Testis (tissue), 3 donors: Measurements from ENCODE around the gene SYNGR1. TPM values are rescaled to one million over a fixed set of nuclear protein-coding genes. Genes with fewer than 3 reads are reported as not detected.

Source experiments
- DNase-seq: peaks from one replicate; pipeline ENCODE4 v3.0.0-alpha.2; 2019
- H3K27ac ChIP-seq, 2 donors: fragments of 200-600 bp; sonication (generic); one replicate each; pipeline ENCODE4 v1.5.1; 2019
- H3K27me3 ChIP-seq: fragments of 200-600 bp; sonication (generic); one replicate; pipeline ENCODE4 v1.5.1; 2019
- H3K36me3 ChIP-seq: fragments of 200-600 bp; sonication (generic); one replicate; pipeline ENCODE4 v1.5.1; 2017; ENCODE audit warnings: low read depth; ENCODE audit errors: missing control alignments
- H3K4me1 ChIP-seq: fragments of 200-600 bp; sonication (generic); one replicate; pipeline ENCODE4 v1.5.1; 2019
- H3K4me3 ChIP-seq, 2 donors: fragments of 200-600 bp; sonication (generic); one replicate each; pipeline ENCODE4 v1.5.1; 2017 to 2019
- H3K9me3 ChIP-seq: fragments of 200-600 bp; sonication (generic); one replicate; pipeline ENCODE4 v1.5.1; 2017
- CTCF ChIP-seq, 3 experiments: fragments of 450-650 bp in 2 of 3; fragments of 200-600 bp in 1 of 3; sonication (generic) in 1 of 3; IDR thresholded peaks; one replicate each; pipeline ENCODE4 v1.5.1; 2016 to 2019; ENCODE audit warnings: antibody characterized with exemption in 3 of 3, mild to moderate bottlenecking in 2 of 3, moderate library complexity in 1 of 3
- POLR2A ChIP-seq: fragments of 450-650 bp; IDR thresholded peaks from one replicate; pipeline ENCODE4 v1.6.1; 2017; ENCODE audit warnings: antibody characterized with exemption, mild to moderate bottlenecking, moderate library complexity
- WGBS, 2 donors: methylation state at CpG; one replicate each; pipeline ENCODE4 v1.1.5; 2018; 5-methylcytosine and 5-hydroxymethylcytosine counted together
- intact Hi-C: fragments of 100-400 bp; cut with DNase I; formaldehyde crosslinking; loops from one replicate; pipeline ENCODE4 v1.15.1; 2023; ENCODE audit warnings: low total_unique reads
- polyA plus RNA-seq: library from polyadenylated mRNA; stranded (reverse); fragments of 350-450 nt; fragmentation: Illumina TruSeq; extraction: RNeasy Lipid Tissue Mini Kit (QIAGEN cat#74804); gene quantifications from one replicate; pipeline ENCODE4 v1.2.3, GENCODE V29; 2014; ENCODE audit warnings: low read depth, low replicate concordance; ENCODE audit not compliant: insufficient read depth
- total RNA-seq, 2 donors: library from RNA; depleted of rRNA; stranded (reverse); fragments of >200 nt; gene quantifications; one replicate each; pipeline ENCODE4 v1.2.3, GENCODE V29; 2016

SYNGR1 gene
- total and polyA plus RNA-seq, 3 donors from 2014 or later, result 20.4 to 46.8 (median 32.5) TPM

GRCh38 chr22:39308614-39309363 lies 41.0 kb upstream of the SYNGR1 start:
- intact Hi-C loops, result no loop called here

GRCh38 chr22:39309364-39309861 lies 40.4 kb upstream of the SYNGR1 start:
- intact Hi-C loops, result no loop called here
- H3K4me1 ChIP-seq, result peaks cover 16% of the 10 kb centered on the region
- peak overlapping the region in 1 of 2 donors; percentile 41 for H3K27ac ChIP-seq
- H3K36me3 ChIP-seq, result no peaks in the 10 kb centered on the region
- WGBS, 2 donors, result 88 to 94% methylated on average over 8 to 18 of the region's 18 CpGs
- H3K27me3 ChIP-seq, result no peaks in the 10 kb centered on the region
- no peaks in the 10 kb centered on the region for H3K9me3 ChIP-seq
- H3K4me3 ChIP-seq, result no peak overlapping the region
- no peak for TF ChIP-seq POLR2A
- no peak for TF ChIP-seq CTCF (IDR thresholded peaks at IDR 0.05)
- no peak for DNase-seq

More at GRCh38 chr22:39308614-39309363, 41.0 kb upstream of the SYNGR1 start:
- peaks cover 10% of the 10 kb centered on the region for H3K4me1 ChIP-seq
- no peak overlapping the region for H3K4me3 ChIP-seq
- H3K9me3 ChIP-seq, result no peaks in the 10 kb centered on the region
- H3K27ac ChIP-seq, result peak overlapping the region in 1 of 2 donors; percentile 41
- no peaks in the 10 kb centered on the region for H3K27me3 ChIP-seq
- WGBS, 2 donors, result 53 to 76% methylated on average over 24 of the region's 24 CpGs
- no peak for DNase-seq
- TF ChIP-seq CTCF (IDR thresholded peaks at IDR 0.05) (no peak), POLR2A (no peak)
- no peaks in the 10 kb centered on the region for H3K36me3 ChIP-seq

GRCh38 chr22:39309881-39310714 lies 39.7 kb upstream of the SYNGR1 start:
- intact Hi-C loops, result loop anchor here (5.0 to 10.0 kb wide), 2 partner anchors 138 to 215 kb away; partner anchors contain the start of gene ATF4

More at GRCh38 chr22:39309881-39310714, 39.7 kb upstream of the SYNGR1 start:
- WGBS, 2 donors, result 78 to 81% methylated on average over 10 to 16 of the region's 16 CpGs
- TF ChIP-seq CTCF (IDR thresholded peaks at IDR 0.05) (no peak), POLR2A (no peak)
- no peaks in the 10 kb centered on the region for H3K27me3 ChIP-seq
- H3K9me3 ChIP-seq, result no peaks in the 10 kb centered on the region
- no peaks in the 10 kb centered on the region for H3K36me3 ChIP-seq
- H3K27ac ChIP-seq, result no peak overlapping the region
- H3K4me3 ChIP-seq, result no peak overlapping the region
- peaks cover 23% of the 10 kb centered on the region for H3K4me1 ChIP-seq
- DNase-seq, result no peak
